Muscle layer of colon (tissue), 2 donors: ENCODE results near the gene USP31.

ENCODE experiments used
- H3K27ac ChIP-seq: one replicate; pipeline ENCODE4 v1.7.0; 2013; ENCODE audit warnings: low read depth, mild to moderate bottlenecking, low read length, moderate library complexity
- H3K27me3 ChIP-seq, 2 donors: one replicate each; pipeline ENCODE4 v1.7.0; 2013; ENCODE audit warnings: low read length in 2 of 2, mild to moderate bottlenecking in 2 of 2; ENCODE audit not compliant: insufficient read depth in 2 of 2, control insufficient read depth in 1 of 2
- H3K36me3 ChIP-seq: one replicate; pipeline ENCODE4 v1.7.0; 2013; ENCODE audit warnings: mild to moderate bottlenecking, low read length; ENCODE audit not compliant: insufficient read depth
- H3K4me1 ChIP-seq: one replicate; pipeline ENCODE4 v1.7.0; 2013; ENCODE audit warnings: mild to moderate bottlenecking, low read length; ENCODE audit not compliant: insufficient read depth
- H3K4me3 ChIP-seq, 2 donors: one replicate each; pipeline ENCODE4 v1.7.0; 2013; ENCODE audit warnings: low read length in 2 of 2, low read depth in 1 of 2, mild to moderate bottlenecking in 1 of 2, moderate library complexity in 1 of 2
- H3K9ac ChIP-seq: one replicate; pipeline ENCODE4 v1.7.0; 2013; ENCODE audit warnings: low read length
- H3K9me3 ChIP-seq: one replicate; pipeline ENCODE4 v1.7.0; 2013; ENCODE audit warnings: mild to moderate bottlenecking, low read length
- donor health status: abdominal sarcoma.
- donor health status: Adenocarcinoma of cecum.

USP31 gene

GRCh38 chr16:23088018-23088417, 61.2 kb downstream of the USP31 start:
- H3K9ac ChIP-seq, result no peak overlapping the region
- peaks cover 24% of the 10 kb centered on the region for H3K36me3 ChIP-seq
- H3K4me3 ChIP-seq, result no peak overlapping the region
- H3K4me1 ChIP-seq, result no peaks in the 10 kb centered on the region
- H3K9me3 ChIP-seq, result no peaks in the 10 kb centered on the region
- H3K27ac ChIP-seq, result no peak overlapping the region
- no peaks in the 10 kb centered on the region for H3K27me3 ChIP-seq

- H3K36me3 ChIP-seq, result peaks cover 34% of the 10 kb centered on the region
- H3K27me3 ChIP-seq, result no peaks in the 10 kb centered on the region
- H3K4me3 ChIP-seq, result no peak overlapping the region
- no peaks in the 10 kb centered on the region for H3K9me3 ChIP-seq
- H3K9ac ChIP-seq, result no peak overlapping the region
- no peaks in the 10 kb centered on the region for H3K4me1 ChIP-seq
- no peak overlapping the region for H3K27ac ChIP-seq
Measured at GRCh38 chr16:23085949-23086348, 63.3 kb downstream of the USP31 start.

GRCh38 chr16:23082161-23082788, 67.0 kb downstream of the USP31 start:
- Histone ChIP-seq H3K9ac (no peak overlapping the region), H3K4me3 (no peak overlapping the region), H3K4me1 (no peaks in the 10 kb centered on the region), H3K36me3 (peaks cover 47% of the 10 kb centered on the region), H3K27ac (no peak overlapping the region), H3K27me3 (no peaks in the 10 kb centered on the region), H3K9me3 (no peaks in the 10 kb centered on the region)

- H3K4me3 ChIP-seq, result no peak overlapping the region
- no peak overlapping the region for H3K9ac ChIP-seq
- H3K36me3 ChIP-seq, result peaks cover 47% of the 10 kb centered on the region
- H3K27me3 ChIP-seq, result no peaks in the 10 kb centered on the region
- no peaks in the 10 kb centered on the region for H3K4me1 ChIP-seq
- no peaks in the 10 kb centered on the region for H3K9me3 ChIP-seq
- no peak overlapping the region for H3K27ac ChIP-seq
Measured at GRCh38 chr16:23081675-23082119, 67.6 kb downstream of the USP31 start.

GRCh38 chr16:23080747-23081146, 68.5 kb downstream of the USP31 start:
- peaks cover 47% of the 10 kb centered on the region for H3K36me3 ChIP-seq
- H3K4me1 ChIP-seq, result no peaks in the 10 kb centered on the region
- no peak overlapping the region for H3K4me3 ChIP-seq
- H3K9ac ChIP-seq, result no peak overlapping the region
- no peaks in the 10 kb centered on the region for H3K9me3 ChIP-seq
- H3K27me3 ChIP-seq, result no peaks in the 10 kb centered on the region
- H3K27ac ChIP-seq, result no peak overlapping the region

- no peaks in the 10 kb centered on the region for H3K9me3 ChIP-seq
- no peak overlapping the region for H3K27ac ChIP-seq
- H3K4me1 ChIP-seq, result no peaks in the 10 kb centered on the region
- no peak overlapping the region for H3K4me3 ChIP-seq
- peaks cover 47% of the 10 kb centered on the region for H3K36me3 ChIP-seq
- H3K27me3 ChIP-seq, result no peaks in the 10 kb centered on the region
- H3K9ac ChIP-seq, result no peak overlapping the region
Measured at GRCh38 chr16:23080329-23080728, 68.9 kb downstream of the USP31 start.

- Histone ChIP-seq H3K9me3 (no peaks in the 10 kb centered on the region), H3K9ac (no peak overlapping the region), H3K27ac (no peak overlapping the region)
Measured at GRCh38 chr16:23079675-23080301, 69.5 kb downstream of the USP31 start.

GRCh38 chr16:23074423-23074822, 74.8 kb downstream of the USP31 start:
- Histone ChIP-seq H3K36me3 (peaks cover 28% of the 10 kb centered on the region), H3K4me1 (peaks cover 24% of the 10 kb centered on the region), H3K4me3 (no peak overlapping the region), H3K9me3 (no peaks in the 10 kb centered on the region), H3K9ac (no peak overlapping the region), H3K27ac (no peak overlapping the region), H3K27me3 (no peaks in the 10 kb centered on the region)

More at GRCh38 chr16:23079675-23080301, 69.5 kb downstream of the USP31 start:
- peaks cover 46% of the 10 kb centered on the region for H3K36me3 ChIP-seq
- no peak overlapping the region for H3K4me3 ChIP-seq
- H3K4me1 ChIP-seq, result no peaks in the 10 kb centered on the region
- no peaks in the 10 kb centered on the region for H3K27me3 ChIP-seq

- peaks cover 32% of the 10 kb centered on the region for H3K36me3 ChIP-seq
- H3K27ac ChIP-seq, result no peak overlapping the region
- H3K4me1 ChIP-seq, result peaks cover 24% of the 10 kb centered on the region
Measured at GRCh38 chr16:23072769-23073549, 76.3 kb downstream of the USP31 start.

GRCh38 chr16:23072084-23072599, 77.1 kb downstream of the USP31 start:
- Histone ChIP-seq H3K27me3 (no peaks in the 10 kb centered on the region), H3K9ac (peak overlapping the region; percentile 7), H3K4me1 (peaks cover 24% of the 10 kb centered on the region), H3K9me3 (no peaks in the 10 kb centered on the region), H3K27ac (peak overlapping the region; percentile 54), H3K4me3 (no peak overlapping the region), H3K36me3 (peaks cover 39% of the 10 kb centered on the region)

More at GRCh38 chr16:23072769-23073549, 76.3 kb downstream of the USP31 start:
- no peak overlapping the region for H3K4me3 ChIP-seq
- H3K9me3 ChIP-seq, result no peaks in the 10 kb centered on the region
- H3K9ac ChIP-seq, result no peak overlapping the region
- no peaks in the 10 kb centered on the region for H3K27me3 ChIP-seq
